GM12864 (cell line): ENCODE measurements around the gene MTA2.
A peak's percentile ranks its signal among the peaks of the same experiment; 100 is the strongest.

Source experiments
- DNase-seq: peaks from one replicate; pipeline ENCODE4 v3.0.0-alpha.2; 2011; ENCODE audit warnings: low read depth
- H3K4me3 ChIP-seq: 2 replicates; pipeline ENCODE4 v1.5.1; 2011; ENCODE audit warnings: mild to moderate bottlenecking, low read depth, low read length, control low read depth
- TF ChIP-seq, protein P1 (sequence below): IDR thresholded peaks from 2 replicates; pipeline ENCODE4 v1.5.1; 2011; ENCODE audit warnings: low read depth, mild to moderate bottlenecking, moderate library complexity, low read length, control low read depth, inconsistent platforms; ENCODE audit errors: missing control alignments

Gene MTA2

DNA sequence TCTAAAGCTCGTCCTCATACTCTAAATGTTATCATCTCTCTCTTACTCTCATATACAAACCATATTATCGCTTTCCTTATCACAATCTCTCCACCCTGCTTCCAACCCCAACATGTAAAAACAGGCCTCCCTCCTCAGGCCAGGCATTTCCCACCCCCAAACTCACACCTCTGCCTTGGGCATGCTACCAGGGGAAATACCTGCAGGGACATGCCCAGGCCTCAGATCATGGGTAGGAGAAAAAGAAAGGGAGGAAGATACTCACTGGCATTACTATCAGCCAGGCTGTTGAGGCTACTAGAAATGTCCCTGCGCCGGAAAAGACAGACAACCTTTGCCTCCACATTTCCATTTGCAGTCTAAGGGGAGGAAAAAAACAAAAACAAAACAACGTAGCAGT, 1.8 kb downstream of the MTA2 start:
- no peak for DNase-seq
- H3K4me3 ChIP-seq, result peak overlapping the region; percentile 95
- TF ChIP-seq, protein P1, sequence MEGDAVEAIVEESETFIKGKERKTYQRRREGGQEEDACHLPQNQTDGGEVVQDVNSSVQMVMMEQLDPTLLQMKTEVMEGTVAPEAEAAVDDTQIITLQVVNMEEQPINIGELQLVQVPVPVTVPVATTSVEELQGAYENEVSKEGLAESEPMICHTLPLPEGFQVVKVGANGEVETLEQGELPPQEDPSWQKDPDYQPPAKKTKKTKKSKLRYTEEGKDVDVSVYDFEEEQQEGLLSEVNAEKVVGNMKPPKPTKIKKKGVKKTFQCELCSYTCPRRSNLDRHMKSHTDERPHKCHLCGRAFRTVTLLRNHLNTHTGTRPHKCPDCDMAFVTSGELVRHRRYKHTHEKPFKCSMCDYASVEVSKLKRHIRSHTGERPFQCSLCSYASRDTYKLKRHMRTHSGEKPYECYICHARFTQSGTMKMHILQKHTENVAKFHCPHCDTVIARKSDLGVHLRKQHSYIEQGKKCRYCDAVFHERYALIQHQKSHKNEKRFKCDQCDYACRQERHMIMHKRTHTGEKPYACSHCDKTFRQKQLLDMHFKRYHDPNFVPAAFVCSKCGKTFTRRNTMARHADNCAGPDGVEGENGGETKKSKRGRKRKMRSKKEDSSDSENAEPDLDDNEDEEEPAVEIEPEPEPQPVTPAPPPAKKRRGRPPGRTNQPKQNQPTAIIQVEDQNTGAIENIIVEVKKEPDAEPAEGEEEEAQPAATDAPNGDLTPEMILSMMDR, result no peak

DNA sequence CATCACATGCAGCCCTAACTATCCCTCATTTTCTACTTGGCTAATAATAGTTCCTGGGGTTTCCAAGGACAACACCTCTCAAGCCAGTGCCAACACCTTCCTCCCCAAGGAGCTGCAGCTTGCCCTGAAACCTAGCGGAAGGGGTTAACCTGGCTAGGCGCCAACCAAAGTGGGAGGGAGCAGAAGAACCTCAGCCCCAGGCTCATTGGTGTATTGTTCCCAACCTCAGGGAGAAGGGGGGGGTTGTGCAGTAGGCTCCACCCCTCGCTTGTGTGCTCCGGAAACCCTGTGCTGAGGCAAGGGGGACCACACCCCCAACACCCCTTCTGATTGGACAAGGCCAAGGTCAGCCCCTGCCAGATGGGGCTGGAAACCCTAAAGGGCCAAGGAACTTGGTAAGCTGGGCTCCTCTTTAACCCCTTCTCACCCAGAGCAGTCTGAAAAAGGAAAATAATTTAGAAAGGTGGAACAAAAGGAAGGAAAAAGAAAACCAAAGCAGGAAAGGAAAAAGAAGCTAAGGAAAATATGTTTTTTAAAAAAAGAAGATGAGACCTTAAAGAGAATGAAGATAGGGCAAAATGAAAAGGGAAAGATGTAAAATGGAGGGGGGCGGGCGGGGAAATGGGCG, 2.5 kb downstream of the MTA2 start:
- peak overlapping the region; percentile 95 for H3K4me3 ChIP-seq
- peak; percentile 99 for DNase-seq
- TF ChIP-seq, protein P1, result no peak

DNA sequence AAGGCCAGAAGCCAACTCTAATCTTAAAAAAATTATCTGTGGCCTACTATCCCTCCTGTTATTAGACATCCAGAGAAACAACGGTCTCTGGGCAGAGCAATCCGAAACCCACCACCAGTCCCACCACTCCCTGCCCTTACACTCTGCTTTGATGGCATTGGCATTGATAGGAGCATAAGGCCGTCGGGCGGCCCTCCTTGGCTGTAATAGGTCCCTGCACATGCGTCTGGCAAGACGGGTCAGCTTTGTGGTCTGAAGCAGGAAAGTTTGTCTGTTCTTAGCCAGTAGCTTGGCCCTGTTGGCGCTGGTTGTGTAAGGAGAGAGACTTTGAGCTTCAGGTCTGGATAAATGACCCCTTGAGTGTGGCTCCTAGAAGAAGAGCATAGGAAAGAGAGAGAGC, 6.5 kb downstream of the MTA2 start:
- no peak for DNase-seq
- H3K4me3 ChIP-seq, result no peak overlapping the region
- TF ChIP-seq, protein P1, result no peak

DNA sequence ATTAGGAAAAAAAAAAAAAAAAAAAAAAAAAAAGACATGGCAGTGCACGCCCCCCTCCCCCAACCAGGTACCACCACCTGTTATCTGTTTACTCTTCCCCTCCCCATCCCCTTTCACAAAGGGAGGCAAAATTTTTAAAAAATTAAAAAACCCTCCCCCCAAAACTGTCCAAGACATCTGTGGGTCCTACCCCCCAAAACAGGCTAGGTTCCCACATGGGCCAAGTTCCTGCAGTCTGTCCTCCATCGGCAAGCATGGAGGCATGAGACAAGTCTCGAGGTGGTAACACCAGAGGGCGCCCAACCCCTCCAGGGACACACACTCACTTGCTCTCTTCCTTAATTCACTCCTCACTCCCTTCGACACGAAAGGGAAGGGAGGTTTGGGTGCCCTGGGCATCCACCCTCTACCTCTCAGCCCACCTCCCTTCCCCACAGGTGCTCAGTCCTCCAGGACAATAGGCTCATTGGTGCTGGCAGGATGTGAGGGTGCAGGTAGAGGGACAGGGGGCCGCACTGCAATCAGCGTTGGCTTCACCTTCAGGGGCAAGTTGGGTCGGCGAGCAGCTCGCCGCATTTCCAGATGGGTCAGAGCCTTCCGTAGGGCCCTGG, 8.1 kb downstream of the MTA2 start:
- TF ChIP-seq, protein P1, result peak; percentile 79
- DNase-seq, result no peak
- H3K4me3 ChIP-seq, result no peak overlapping the region

DNA sequence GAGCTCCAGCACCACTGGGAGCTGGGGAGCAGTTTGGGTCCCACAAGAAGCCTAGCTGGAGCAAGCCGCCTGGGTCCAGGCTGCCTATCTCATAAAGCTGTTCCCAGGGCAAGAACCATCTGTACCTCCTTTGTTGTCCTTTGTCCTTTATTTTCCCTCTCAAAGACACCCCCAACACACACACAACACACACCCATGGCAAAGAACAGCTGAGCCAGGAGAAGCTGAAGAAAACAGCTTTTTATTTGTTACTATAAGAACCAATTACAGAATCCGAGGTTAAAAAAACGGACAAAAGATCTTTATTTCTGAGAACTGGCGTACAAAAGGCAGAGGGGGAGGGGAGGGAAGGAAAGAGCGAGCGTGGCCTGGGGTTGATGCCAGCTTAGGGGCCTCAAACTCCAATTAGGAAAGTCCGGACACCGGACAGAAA, 8.7 kb downstream of the MTA2 start:
- no peak overlapping the region for H3K4me3 ChIP-seq
- TF ChIP-seq, protein P1, result no peak
- no peak for DNase-seq

DNA sequence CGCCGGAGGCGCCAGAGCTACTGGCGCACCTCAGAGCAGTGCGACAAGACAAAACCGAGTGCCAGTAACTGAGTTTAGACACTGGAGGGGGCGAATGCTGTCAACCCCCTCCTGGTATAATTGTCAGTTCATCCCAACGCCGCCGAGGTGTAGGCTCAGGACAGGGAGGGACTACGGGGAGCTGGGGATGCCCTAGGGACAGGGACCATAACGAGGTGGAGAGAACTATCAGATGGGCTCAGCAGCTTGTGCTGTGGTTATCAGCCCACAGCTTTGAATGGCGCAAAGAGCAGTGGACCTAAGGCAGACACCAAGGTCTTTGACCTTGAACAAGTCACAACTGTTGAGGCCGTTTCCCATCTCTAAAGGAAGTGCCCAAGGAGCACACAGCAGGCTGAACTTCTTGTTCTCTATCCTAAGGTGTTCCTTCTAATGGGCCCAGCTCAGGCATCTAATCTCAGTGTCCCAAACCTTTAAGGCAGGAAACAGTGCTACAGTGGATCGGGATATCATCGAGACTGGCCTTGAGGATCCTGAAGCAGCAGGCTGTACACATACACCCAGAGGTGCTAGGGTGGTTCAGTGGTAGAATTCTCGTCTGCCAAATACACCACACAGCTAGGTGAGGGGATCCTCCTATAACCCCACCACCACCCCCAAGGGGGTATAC, 9.4 kb downstream of the MTA2 start:
- TF ChIP-seq, protein P1, result no peak
- DNase-seq, result no peak

More for the DNA sequence above, 9.4 kb downstream of the MTA2 start:
- H3K4me3 ChIP-seq, result peak overlapping the region; percentile 60
